Heart left ventricle (tissue), 16 donors: ENCODE measurements around the gene SH3PXD2A. TPM values are rescaled to one million over a fixed set of nuclear protein-coding genes. Genes with fewer than 3 reads are reported as not detected.
A peak's percentile ranks its signal among the peaks of the same experiment; 100 is the strongest.

Experiments used
- ATAC-seq, 4 donors: fragments of 200-7000 bp; cut with Tn5 transposase; one replicate each; pipeline ENCODE4 v1.9.1; 2020 to 2022; ENCODE audit warnings: moderate library complexity in 4 of 4, mild to moderate bottlenecking in 3 of 4, moderate number of reproducible peaks in 1 of 4
- DNase-seq, 5 donors: peaks; one replicate each; pipeline ENCODE4 v3.0.0-alpha.2; 2020
- H3K27ac ChIP-seq, 12 donors: fragments of 200-600 bp; sonication (generic) in 4 of 12; one replicate each; pipeline versions ENCODE4 v1.5.0 to v1.8.0; 2016 to 2022; ENCODE audit warnings: mild to moderate bottlenecking in 2 of 12
- H3K27me3 ChIP-seq, 9 donors: fragments of 200-600 bp; sonication (generic) in 2 of 9; one replicate each; pipeline versions ENCODE4 v1.5.1 to v1.8.0; 2016 to 2022; ENCODE audit warnings: mild to moderate bottlenecking in 3 of 9
- H3K36me3 ChIP-seq, 9 donors: fragments of 200-600 bp; sonication (generic) in 2 of 9; one replicate each; pipeline versions ENCODE4 v1.5.0 to v1.8.0; 2018 to 2022; ENCODE audit warnings: mild to moderate bottlenecking in 2 of 9
- H3K4me1 ChIP-seq, 12 donors: fragments of 200-600 bp; sonication (generic) in 4 of 12; one replicate each; pipeline versions ENCODE4 v1.5.0 to v1.8.0; 2016 to 2022; ENCODE audit warnings: mild to moderate bottlenecking in 3 of 12
- H3K4me3 ChIP-seq, 12 donors: fragments of 200-600 bp; sonication (generic) in 4 of 12; one replicate each; pipeline versions ENCODE4 v1.5.0 to v1.8.0; 2017 to 2022; ENCODE audit warnings: mild to moderate bottlenecking in 9 of 12, moderate library complexity in 4 of 12
- H3K9me3 ChIP-seq, 12 donors: fragments of 200-600 bp; sonication (generic) in 4 of 12; one replicate each; pipeline versions ENCODE4 v1.5.0 to v1.8.0; 2016 to 2022; ENCODE audit warnings: mild to moderate bottlenecking in 1 of 12
- POLR2A ChIP-seq, 2 donors: fragments of 450-650 bp; IDR thresholded peaks; one replicate each; pipeline ENCODE4 v1.6.1; 2017; ENCODE audit warnings: antibody characterized with exemption in 2 of 2, mild to moderate bottlenecking in 2 of 2, moderate library complexity in 2 of 2
- WGBS, 4 donors: extraction: QIAGEN DNeasy Blood & Tissue Kit in 2 of 4; methylation state at CpG; one replicate each; pipeline versions ENCODE4 v1.1.5 to v1.1.7; 2013 to 2018; 5-methylcytosine and 5-hydroxymethylcytosine counted together
- intact Hi-C, 10 donors: fragments of 100-400 bp; cut with DNase I; formaldehyde crosslinking; loops; one replicate each; pipeline versions ENCODE4 v1.11.1 to v1.14.2; 2022
- polyA plus RNA-seq, 2 donors: library from polyadenylated mRNA; stranded (reverse); fragments of 200-250 nt; gene quantifications; one replicate each; pipeline ENCODE4 v1.2.3, GENCODE V29; 2013
- total RNA-seq, 9 donors: library from RNA; depleted of rRNA in 2 of 9; stranded (reverse); fragments of >200 nt in 2 of 9; fragmentation: NEBNext Ultra II Directional in 3 of 9; extraction: Animal tissue kit (Norgen Biotek cat#: 25700) in 3 of 9; gene quantifications; one replicate each; pipeline versions ENCODE4 v1.1.0 to v1.2.4, GENCODE V29; 2016 to 2023
- TF ChIP-seq, protein P1 (sequence below), 12 donors: fragments of 200-600 bp; sonication (generic) in 4 of 12; IDR thresholded peaks; one replicate each; pipeline versions ENCODE4 v1.5.0 to v1.8.0; 2018 to 2022; ENCODE audit warnings: antibody characterized with exemption in 12 of 12, mild to moderate bottlenecking in 5 of 12
- donor health status: ischemic (EF 13 %, LVEDD 7.1; RV severe dilation, severe dysfunction).
- donor health status: healthy with polysubstance abuse.
- donor health status: DM: no; HTN: yes; CAD: no.
- donor health status: DM: no; HTN: no; CAD: no.
- donor health status: ischemic (EF 25% LVEDD 6.9; RV normal size, moderate dysfunction).
- donor health status: ischemic (EF 25% LVEDD 5.7; RV mildly dilated, moderate dysfunction).
- donor health status: healthy.
- donor health status: DM: yes; HTN: yes; CAD: no.
- donor health status: ischemic (EF 35%, LVEDD 5.7; RV mildly dilated, moderate dysfunction).
- donor health status: nonischemic (EF 11% LVEDD 7.7; RV severe dilation, severe dysfunction).
- donor health status: DM: yes; HTN: yes; CAD: no.
- donor health status: PGD.
- donor health status: ischemic (EF 29% LVEDD 5.4; RV normal size, mild dysfunction).
- donor health status: nonischemic (EF 23%, LVEDD 6.1; RV moderate dilation, normal function).

Gene SH3PXD2A
- total and polyA plus RNA-seq, 11 donors: 11.8 to 43.4 (median 31.1) TPM

DNA sequence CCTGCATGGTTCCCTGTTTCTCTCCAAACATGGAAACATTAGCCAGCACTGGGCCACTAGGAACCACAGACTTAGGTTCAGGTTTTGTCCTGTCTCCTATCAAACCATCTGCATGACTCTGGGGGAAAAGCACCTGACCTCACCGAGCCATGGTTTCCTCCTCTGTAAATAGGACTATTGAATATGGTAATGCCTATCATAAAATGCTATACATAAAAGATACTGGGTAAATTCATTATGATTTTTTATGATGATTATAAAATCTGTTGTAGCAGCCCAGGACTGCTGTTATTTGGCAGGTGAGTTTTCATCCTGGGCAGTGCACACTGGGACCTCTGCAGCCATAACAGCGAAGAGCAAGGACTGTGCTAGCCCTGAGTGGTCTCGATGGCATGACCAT lies 131.8 kb downstream of the SH3PXD2A start:
- Histone ChIP-seq H3K9me3 (no peaks in the 10 kb centered on the region), H3K27me3 (no peaks in the 10 kb centered on the region), H3K27ac (no peak overlapping the region), H3K4me1 (peaks cover 0 to 27% (median 9%) of the 10 kb centered on the region in 12 donors), H3K4me3 (no peak overlapping the region), H3K36me3 (peaks cover 0 to 37% (median 15%) of the 10 kb centered on the region in 9 donors)
- WGBS, 4 donors: 78 to 91% (median 90%) methylated on average over 3 of the region's 3 CpGs
- TF ChIP-seq, protein P1, sequence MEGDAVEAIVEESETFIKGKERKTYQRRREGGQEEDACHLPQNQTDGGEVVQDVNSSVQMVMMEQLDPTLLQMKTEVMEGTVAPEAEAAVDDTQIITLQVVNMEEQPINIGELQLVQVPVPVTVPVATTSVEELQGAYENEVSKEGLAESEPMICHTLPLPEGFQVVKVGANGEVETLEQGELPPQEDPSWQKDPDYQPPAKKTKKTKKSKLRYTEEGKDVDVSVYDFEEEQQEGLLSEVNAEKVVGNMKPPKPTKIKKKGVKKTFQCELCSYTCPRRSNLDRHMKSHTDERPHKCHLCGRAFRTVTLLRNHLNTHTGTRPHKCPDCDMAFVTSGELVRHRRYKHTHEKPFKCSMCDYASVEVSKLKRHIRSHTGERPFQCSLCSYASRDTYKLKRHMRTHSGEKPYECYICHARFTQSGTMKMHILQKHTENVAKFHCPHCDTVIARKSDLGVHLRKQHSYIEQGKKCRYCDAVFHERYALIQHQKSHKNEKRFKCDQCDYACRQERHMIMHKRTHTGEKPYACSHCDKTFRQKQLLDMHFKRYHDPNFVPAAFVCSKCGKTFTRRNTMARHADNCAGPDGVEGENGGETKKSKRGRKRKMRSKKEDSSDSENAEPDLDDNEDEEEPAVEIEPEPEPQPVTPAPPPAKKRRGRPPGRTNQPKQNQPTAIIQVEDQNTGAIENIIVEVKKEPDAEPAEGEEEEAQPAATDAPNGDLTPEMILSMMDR (IDR thresholded peaks at IDR 0.05): no peak
- no peak for TF ChIP-seq POLR2A (IDR thresholded peaks at IDR 0.05)
- DNase-seq: no peak
- intact Hi-C loops: no loop called here
- no peak for ATAC-seq

DNA sequence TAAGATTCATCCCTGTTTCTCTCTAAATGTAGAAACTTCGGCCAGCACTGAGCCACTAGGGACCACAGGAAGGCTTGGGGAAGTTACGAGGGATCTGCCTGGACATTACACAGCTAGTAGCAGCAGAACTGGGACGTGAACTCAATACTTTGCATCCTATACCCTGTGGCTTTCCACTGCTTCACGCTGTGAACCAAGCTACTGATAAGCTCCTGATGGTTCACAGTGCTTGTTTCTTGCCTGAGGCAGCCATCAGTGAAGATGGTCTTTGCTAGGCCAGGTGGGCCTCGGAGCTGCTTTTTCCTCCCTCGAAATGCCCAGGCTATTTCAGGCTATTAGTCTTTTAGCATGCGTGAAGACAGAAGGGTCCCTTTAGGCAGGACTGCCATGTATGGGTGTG lies 132.7 kb downstream of the SH3PXD2A start:
- H3K4me3 ChIP-seq: no peak overlapping the region
- H3K27me3 ChIP-seq: no peaks in the 10 kb centered on the region
- DNase-seq (no peak), ATAC-seq (no peak)
- peaks cover 0 to 23% (median 5%) of the 10 kb centered on the region in 12 donors for H3K4me1 ChIP-seq
- WGBS, 4 donors: 85 to 93% (median 86%) methylated on average over 7 of the region's 7 CpGs
- no peaks in the 10 kb centered on the region for H3K9me3 ChIP-seq
- TF ChIP-seq, protein P1 (IDR thresholded peaks at IDR 0.05): no peak
- TF ChIP-seq POLR2A (IDR thresholded peaks at IDR 0.05): no peak
- H3K36me3 ChIP-seq: peaks cover 0 to 37% (median 15%) of the 10 kb centered on the region in 9 donors
- no peak overlapping the region for H3K27ac ChIP-seq
- intact Hi-C loops: no loop called here

DNA sequence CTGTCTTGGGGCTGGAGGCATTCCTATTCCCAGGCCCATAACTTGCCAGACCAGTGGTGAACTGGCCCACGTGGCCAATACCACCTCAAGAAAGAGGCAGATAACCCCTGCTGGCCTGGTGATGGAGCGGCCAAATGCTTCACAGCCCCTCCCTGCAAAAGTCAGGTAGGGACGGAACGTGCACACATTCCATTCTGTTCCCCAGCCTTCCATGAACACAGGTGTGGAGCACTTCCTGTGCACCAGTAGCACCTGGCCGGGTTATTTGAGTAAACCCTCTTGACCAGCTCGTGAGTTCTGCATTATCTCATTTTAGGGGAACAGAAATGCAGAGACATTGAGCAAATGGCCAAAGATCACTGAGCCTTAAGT lies 134.4 kb downstream of the SH3PXD2A start:
- intact Hi-C loops: no loop called here
- DNase-seq: no peak

DNA sequence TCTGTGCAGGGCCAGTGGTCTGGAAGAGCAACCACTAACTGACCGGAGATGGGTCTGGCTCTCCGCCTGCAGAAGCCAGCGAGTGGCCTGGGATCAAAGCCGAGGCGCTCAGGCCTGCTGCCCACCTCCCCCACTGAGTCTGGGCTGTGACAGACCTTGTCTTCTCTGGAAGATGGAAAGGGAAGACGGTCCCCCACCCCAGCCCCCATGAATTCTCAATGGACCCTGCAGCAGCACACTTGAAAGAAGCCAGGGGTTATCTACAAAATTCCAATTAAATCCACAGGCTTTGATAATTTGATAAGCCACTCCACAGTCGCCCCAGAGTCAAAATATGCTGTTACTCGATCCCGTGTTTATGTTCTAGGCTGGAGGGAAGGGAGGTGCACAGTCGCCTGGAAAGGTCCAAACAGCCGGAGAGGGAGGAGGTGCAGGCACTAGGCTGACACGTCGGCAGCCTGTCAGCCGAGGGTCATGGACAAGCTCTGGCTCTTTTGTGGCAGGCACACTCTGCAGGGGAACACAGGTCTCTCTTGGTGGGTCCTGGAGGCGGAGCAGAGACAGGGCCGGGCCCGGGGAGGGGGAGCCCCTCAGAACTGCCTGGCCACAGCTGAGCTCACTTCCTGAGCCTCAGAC lies 134.9 kb downstream of the SH3PXD2A start:
- ATAC-seq: peak; percentile 27 to 48 (median 38)
- Histone ChIP-seq H3K9me3 (no peaks in the 10 kb centered on the region), H3K4me1 (peaks cover 0 to 17% (median 0%) of the 10 kb centered on the region in 12 donors), H3K36me3 (peaks cover 0 to 39% (median 15%) of the 10 kb centered on the region in 9 donors), H3K27me3 (no peaks in the 10 kb centered on the region), H3K27ac (no peak overlapping the region), H3K4me3 (no peak overlapping the region)
- WGBS, 4 donors: 63 to 88% (median 66%) methylated on average over 16 to 17 of the region's 17 CpGs
- TF ChIP-seq, protein P1 (IDR thresholded peaks at IDR 0.05): no peak
- no peak for TF ChIP-seq POLR2A (IDR thresholded peaks at IDR 0.05)
- intact Hi-C loops: no loop called here
- DNase-seq: peak in 1 of 5 donors; percentile 49

More for the DNA sequence above, 134.4 kb downstream of the SH3PXD2A start:
- no peak overlapping the region for H3K4me3 ChIP-seq
- H3K9me3 ChIP-seq: no peaks in the 10 kb centered on the region
- peaks cover 0 to 39% (median 15%) of the 10 kb centered on the region in 9 donors for H3K36me3 ChIP-seq
- peaks cover 0 to 17% (median 0%) of the 10 kb centered on the region in 12 donors for H3K4me1 ChIP-seq
- H3K27ac ChIP-seq: no peak overlapping the region
- WGBS, 4 donors: 83 to 91% (median 87%) methylated on average over 6 of the region's 6 CpGs
- H3K27me3 ChIP-seq: no peaks in the 10 kb centered on the region
- TF ChIP-seq, protein P1 (IDR thresholded peaks at IDR 0.05): no peak
- TF ChIP-seq POLR2A (IDR thresholded peaks at IDR 0.05): no peak
- no peak for ATAC-seq
